ENCODE results near the gene PCP4.

PCP4 gene

GRCh38 chr21:39972976-39973770, 105.9 kb downstream of the PCP4 start:
- no peak for DNase-seq (ENCODE audit: low read depth)

GRCh38 chr21:39976800-39977199, 109.6 kb downstream of the PCP4 start:
- DNase-seq (ENCODE audit: low read depth): no peak
